ENCODE measurements around the gene COMMD3. TPM values are rescaled to one million over a fixed set of nuclear protein-coding genes. Genes with fewer than 3 reads are reported as not detected.
A peak's percentile ranks its signal among the peaks of the same experiment; 100 is the strongest.

The COMMD3 gene
- total RNA-seq (2021) (38.1 and 43.5 TPM in 2 replicates), Bru-seq, nascent RNA (percentile 65 among the genes with signal in this experiment), BruChase-seq, experiment 1, labeled RNA remaining after a 2-hour chase (percentile 80 among the genes with signal in this experiment), BruChase-seq, experiment 2, labeled RNA remaining after a 6-hour chase (percentile 92 among the genes with signal in this experiment)
- long read RNA-seq, transcript COMMD3-201 (8 exons, 1,342 nt) = major isoform, 68 of 80 reads
- long read RNA-seq, partial matches to known transcripts = 6 of 80 reads
- long read RNA-seq, other reads (novel, unspliced or antisense) = 4 of 80 reads

DNA sequence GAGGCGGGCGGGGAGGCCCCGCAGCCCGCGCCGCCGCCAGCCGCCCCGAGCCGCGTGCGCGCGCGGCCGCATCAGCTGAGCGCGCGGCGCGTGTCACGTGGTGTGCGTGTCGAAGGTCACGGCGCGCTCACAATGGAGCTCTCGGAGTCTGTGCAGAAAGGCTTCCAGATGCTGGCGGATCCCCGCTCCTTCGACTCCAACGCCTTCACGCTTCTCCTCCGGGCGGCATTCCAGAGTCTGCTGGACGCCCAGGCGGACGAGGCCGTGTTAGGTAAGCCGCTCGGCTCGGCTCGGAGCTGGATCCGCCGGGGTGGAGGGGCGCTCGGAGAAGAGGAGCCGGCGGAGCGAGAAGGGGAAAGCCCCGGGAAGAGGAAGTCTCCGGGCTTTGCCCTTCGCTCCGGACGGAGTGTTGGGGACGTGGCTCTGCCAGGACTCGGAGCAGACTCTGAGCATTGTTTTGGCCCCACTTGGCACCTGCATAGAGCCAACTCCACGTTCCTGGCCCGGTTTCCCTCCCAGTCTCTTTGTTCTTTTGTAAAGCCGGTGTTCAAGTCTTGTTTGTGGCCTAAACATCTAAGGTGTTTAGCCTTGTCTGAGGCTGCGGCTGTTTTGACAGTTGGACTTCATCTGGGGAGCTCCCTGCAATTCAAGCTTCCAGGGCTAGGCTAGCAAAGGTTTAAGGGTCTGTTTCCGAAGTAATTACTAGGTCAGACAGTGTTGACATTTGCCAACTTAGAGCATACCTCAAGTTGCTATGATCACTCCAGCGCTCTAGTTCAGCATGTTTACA lies at the start of gene COMMD3:
Gene COMMD3 (plus strand): TSS at position 103 of the 790 bp plus-strand sequence. CDS start 30 bp downstream, at position 133.
- CTCF ChIA-PET = interaction anchor here (0.7 to 1.0 kb wide), 2 partner anchors 107 to 487 kb away, joined by 3 read pairs; no protein-coding TSS in a partner anchor

DNA sequence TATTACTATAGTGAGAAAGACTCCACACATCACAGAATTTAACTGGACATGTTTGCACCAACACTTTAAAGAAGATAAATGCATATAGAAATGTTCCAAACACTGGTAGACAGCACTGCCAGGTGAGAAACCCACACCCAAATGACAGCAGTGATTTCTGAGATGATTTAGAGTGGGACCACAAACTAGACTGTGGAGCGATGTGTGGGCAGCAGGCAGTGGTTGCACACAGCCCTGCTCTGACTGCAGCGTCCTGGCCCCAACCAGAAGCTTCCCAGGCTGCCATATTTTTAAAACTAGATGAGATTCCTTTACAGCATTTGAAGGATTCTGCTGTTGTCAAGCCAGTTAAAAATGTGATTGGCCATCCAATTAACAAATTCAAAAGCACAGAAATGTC lies 47.7 kb upstream of the COMMD3 start:
- no TSS peak for BruUV-seq (replicated peaks)
- POLR2A ChIA-PET (ENCODE audit: unreplicated experiment) = no interaction called here
- H3K79me2 ChIP-seq (ENCODE audit: low read depth) = no peaks in the 10 kb centered on the region
- no peaks in the 10 kb centered on the region for H3F3A ChIP-seq (ENCODE audit: insufficient read depth, low read depth)
- H3K4me3 ChIP-seq = no peak overlapping the region
- intact Hi-C loops (cut with micrococcal nuclease; ENCODE audit: unreplicated experiment) = no loop called here
- H3K27me3 ChIP-seq (ENCODE audit: insufficient read depth, low read depth) = no peaks in the 10 kb centered on the region
- no peak for TF ChIP-seq EZH2 (IDR thresholded peaks at IDR 0.05; ENCODE audit: low read depth)
- TF ChIP-seq, protein P1, sequence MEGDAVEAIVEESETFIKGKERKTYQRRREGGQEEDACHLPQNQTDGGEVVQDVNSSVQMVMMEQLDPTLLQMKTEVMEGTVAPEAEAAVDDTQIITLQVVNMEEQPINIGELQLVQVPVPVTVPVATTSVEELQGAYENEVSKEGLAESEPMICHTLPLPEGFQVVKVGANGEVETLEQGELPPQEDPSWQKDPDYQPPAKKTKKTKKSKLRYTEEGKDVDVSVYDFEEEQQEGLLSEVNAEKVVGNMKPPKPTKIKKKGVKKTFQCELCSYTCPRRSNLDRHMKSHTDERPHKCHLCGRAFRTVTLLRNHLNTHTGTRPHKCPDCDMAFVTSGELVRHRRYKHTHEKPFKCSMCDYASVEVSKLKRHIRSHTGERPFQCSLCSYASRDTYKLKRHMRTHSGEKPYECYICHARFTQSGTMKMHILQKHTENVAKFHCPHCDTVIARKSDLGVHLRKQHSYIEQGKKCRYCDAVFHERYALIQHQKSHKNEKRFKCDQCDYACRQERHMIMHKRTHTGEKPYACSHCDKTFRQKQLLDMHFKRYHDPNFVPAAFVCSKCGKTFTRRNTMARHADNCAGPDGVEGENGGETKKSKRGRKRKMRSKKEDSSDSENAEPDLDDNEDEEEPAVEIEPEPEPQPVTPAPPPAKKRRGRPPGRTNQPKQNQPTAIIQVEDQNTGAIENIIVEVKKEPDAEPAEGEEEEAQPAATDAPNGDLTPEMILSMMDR (conservative IDR thresholded peaks at IDR 0.05) = no peak
- no peak for DNase-seq
- no peak overlapping the region for H3K27ac ChIP-seq
- H2AFZ ChIP-seq = no peak overlapping the region
- H3K36me3 ChIP-seq (ENCODE audit: low read depth) = no peaks in the 10 kb centered on the region
- H3K4me1 ChIP-seq (replicated peaks; ENCODE audit: insufficient read depth) = no peaks in the 10 kb centered on the region
- H3K4me2 ChIP-seq = no peak overlapping the region
- CTCF ChIA-PET = no interaction called here
- H3K9me2 ChIP-seq (ENCODE audit: insufficient read depth) = no peaks in the 10 kb centered on the region
- H4K20me1 ChIP-seq (ENCODE audit: insufficient read depth) = no peaks in the 10 kb centered on the region
- H3K9me3 ChIP-seq (ENCODE audit: insufficient read depth, low read depth) = no peaks in the 10 kb centered on the region

More for the DNA sequence above, at the start of gene COMMD3:
- Histone ChIP-seq H3K4me3 (peak within 1 kb of the TSS; percentile 67), H3K36me3 (ENCODE audit: low read depth) (no peaks in the 10 kb centered on the region), H3K27ac (peak within 1 kb of the TSS; percentile 58), H3K4me1 (replicated peaks; ENCODE audit: insufficient read depth) (peaks cover 29% of the 10 kb centered on the region), H4K20me1 (ENCODE audit: insufficient read depth) (no peaks in the 10 kb centered on the region), H2AFZ (peak within 1 kb of the TSS; percentile 89), H3K9me2 (ENCODE audit: insufficient read depth) (no peaks in the 10 kb centered on the region), H3K27me3 (ENCODE audit: insufficient read depth, low read depth) (no peaks in the 10 kb centered on the region), H3F3A (ENCODE audit: insufficient read depth, low read depth) (peaks cover 11% of the 10 kb centered on the region), H3K9me3 (ENCODE audit: insufficient read depth, low read depth) (no peaks in the 10 kb centered on the region), H3K4me2 (peak within 1 kb of the TSS; percentile 88), H3K79me2 (ENCODE audit: low read depth) (peaks cover 13% of the 10 kb centered on the region)
- intact Hi-C loops (cut with micrococcal nuclease; ENCODE audit: unreplicated experiment) = loop anchor here (2.0 to 5.0 kb wide), 2 partner anchors 64 to 314 kb away; partner anchors contain the start of gene DNAJC1
- no TSS peak for BruUV-seq (replicated peaks)
- TF ChIP-seq, protein P1 (conservative IDR thresholded peaks at IDR 0.05) = no peak
- no peak for TF ChIP-seq EZH2 (IDR thresholded peaks at IDR 0.05; ENCODE audit: low read depth)
- peak; percentile 55 to 77 for DNase-seq
- POLR2A ChIA-PET (ENCODE audit: unreplicated experiment) = interaction anchor here (0.6 kb wide), 3 partner anchors 87 to 918 kb away, joined by 3 to 5 read pairs (median 4); partner anchors contain the start of gene DNAJC1

DNA sequence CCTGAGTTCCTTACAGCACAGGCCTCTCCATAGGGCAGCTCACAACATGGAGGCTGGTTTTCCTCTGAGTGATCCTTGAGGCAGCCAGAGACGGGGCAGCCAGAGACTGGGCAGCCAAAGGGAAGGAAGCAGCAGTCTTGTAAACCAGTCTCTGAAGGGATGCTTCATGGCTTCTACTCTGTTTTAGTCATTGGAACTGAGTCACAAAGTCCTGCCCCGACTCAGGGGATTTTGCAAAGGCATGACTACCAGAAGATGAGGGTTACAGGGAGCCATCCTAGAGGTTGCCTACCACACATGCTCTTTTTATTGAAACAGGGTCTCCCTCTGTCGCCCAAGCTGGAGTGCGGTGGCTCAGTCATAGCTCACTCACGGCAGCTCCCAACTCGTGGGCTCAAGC lies 44.4 kb upstream of the COMMD3 start:
- Histone ChIP-seq H3K27ac (no peak overlapping the region), H3K4me1 (replicated peaks; ENCODE audit: insufficient read depth) (no peaks in the 10 kb centered on the region), H3K4me3 (no peak overlapping the region), H3K9me3 (ENCODE audit: insufficient read depth, low read depth) (no peaks in the 10 kb centered on the region), H3K36me3 (ENCODE audit: low read depth) (no peaks in the 10 kb centered on the region), H3F3A (ENCODE audit: insufficient read depth, low read depth) (no peaks in the 10 kb centered on the region), H3K4me2 (no peak overlapping the region), H3K79me2 (ENCODE audit: low read depth) (no peaks in the 10 kb centered on the region), H4K20me1 (ENCODE audit: insufficient read depth) (no peaks in the 10 kb centered on the region), H2AFZ (no peak overlapping the region), H3K27me3 (ENCODE audit: insufficient read depth, low read depth) (no peaks in the 10 kb centered on the region), H3K9me2 (ENCODE audit: insufficient read depth) (no peaks in the 10 kb centered on the region)
- no TSS peak for BruUV-seq (replicated peaks)
- DNase-seq = no peak
- ChIA-PET CTCF (no interaction called here), POLR2A (ENCODE audit: unreplicated experiment) (no interaction called here)
- TF ChIP-seq, protein P1 (conservative IDR thresholded peaks at IDR 0.05) = no peak
- intact Hi-C loops (cut with micrococcal nuclease; ENCODE audit: unreplicated experiment) = no loop called here

Data from PC-9 (cell line).